Cerebellar nuclear complex (tissue), 1 donor: ENCODE measurements around the gene FAM50A.
A peak's percentile ranks its signal among the peaks of the same experiment; 100 is the strongest.

Experiments used
- DNase-seq, 2 experiments: peaks; one replicate each; lab custom pipeline; 2025; lab: John Stamatoyannopoulos, UW

Gene FAM50A

GRCh38 chrX:154412468-154412867 lies 31.5 kb upstream of the FAM50A start:
- no peak for DNase-seq

- DNase-seq = no peak
Observed at GRCh38 chrX:154413142-154413541, 30.8 kb upstream of the FAM50A start.

- DNase-seq = no peak
Observed at GRCh38 chrX:154417157-154417556, 26.8 kb upstream of the FAM50A start.

GRCh38 chrX:154419189-154419588 lies 24.8 kb upstream of the FAM50A start:
- DNase-seq = no peak

GRCh38 chrX:154419688-154420401 lies 24.1 kb upstream of the FAM50A start:
- DNase-seq = no peak

- no peak for DNase-seq
Observed at GRCh38 chrX:154420402-154420756, 23.6 kb upstream of the FAM50A start.

- no peak for DNase-seq
Observed at GRCh38 chrX:154426916-154427770, 16.8 kb upstream of the FAM50A start.

- DNase-seq = peak; percentile 34 to 56
Observed at GRCh38 chrX:154428176-154429171, 15.5 kb upstream of the FAM50A start, which contains the start of gene ATP6AP1. Gene ATP6AP1, plus strand, starts transcription at chrX:154428677. Its CDS starts 16 bp downstream, at chrX:154428693.

GRCh38 chrX:154429711-154430110 lies 14.2 kb upstream of the FAM50A start:
- no peak for DNase-seq

GRCh38 chrX:154430479-154430878 lies 13.5 kb upstream of the FAM50A start:
- no peak for DNase-seq

GRCh38 chrX:154430916-154431315 lies 13.0 kb upstream of the FAM50A start:
- no peak for DNase-seq

GRCh38 chrX:154431341-154431740 lies 12.6 kb upstream of the FAM50A start:
- no peak for DNase-seq

- DNase-seq = no peak
Observed at GRCh38 chrX:154432210-154432609, 11.7 kb upstream of the FAM50A start.

GRCh38 chrX:154433605-154434004 lies 10.3 kb upstream of the FAM50A start:
- DNase-seq = no peak

- no peak for DNase-seq
Observed at GRCh38 chrX:154434394-154435168, 9.4 kb upstream of the FAM50A start.

- no peak for DNase-seq
Observed at GRCh38 chrX:154435171-154435733, 8.7 kb upstream of the FAM50A start.

- DNase-seq = no peak
Observed at GRCh38 chrX:154436374-154436982, 7.5 kb upstream of the FAM50A start.

GRCh38 chrX:154436983-154437752 lies 6.8 kb upstream of the FAM50A start, which contains the start of gene GDI1:
Gene GDI1, plus strand, starts transcription at chrX:154437154. Its CDS starts 101 bp downstream, at chrX:154437255.
- DNase-seq = no peak
